Epithelial cell of proximal tubule (primary cell): Measurements from ENCODE around the gene AGBL4. TPM values are rescaled to one million over a fixed set of nuclear protein-coding genes. Genes with fewer than 3 reads are reported as not detected.
"Not testable (repeated sequence)": the region's sequence is repeated elsewhere in the genome, so short reads cannot be mapped to it uniquely, and the experiment has no call there.

ENCODE experiments used
- DNase-seq: peaks from one replicate; pipeline ENCODE4 v3.0.0-alpha.2; 2011; ENCODE audit warnings: low read depth
- H3K4me3 ChIP-seq: 2 replicates; pipeline ENCODE4 v1.5.1; 2011; ENCODE audit warnings: low read depth, mild to moderate bottlenecking, low read length
- total RNA-seq: library from RNA; depleted of rRNA; stranded (reverse); fragments of >200 nt; gene quantifications from 2 replicates; pipeline ENCODE4 v1.2.3, GENCODE V29; 2015
- TF ChIP-seq, protein P1 (sequence below): conservative IDR thresholded peaks from 2 replicates; pipeline ENCODE4 v1.5.1; 2012; ENCODE audit warnings: low read depth, mild to moderate bottlenecking, low read length

Gene AGBL4
- total RNA-seq, 1 donor from 2014 or later: not detected

DNA sequence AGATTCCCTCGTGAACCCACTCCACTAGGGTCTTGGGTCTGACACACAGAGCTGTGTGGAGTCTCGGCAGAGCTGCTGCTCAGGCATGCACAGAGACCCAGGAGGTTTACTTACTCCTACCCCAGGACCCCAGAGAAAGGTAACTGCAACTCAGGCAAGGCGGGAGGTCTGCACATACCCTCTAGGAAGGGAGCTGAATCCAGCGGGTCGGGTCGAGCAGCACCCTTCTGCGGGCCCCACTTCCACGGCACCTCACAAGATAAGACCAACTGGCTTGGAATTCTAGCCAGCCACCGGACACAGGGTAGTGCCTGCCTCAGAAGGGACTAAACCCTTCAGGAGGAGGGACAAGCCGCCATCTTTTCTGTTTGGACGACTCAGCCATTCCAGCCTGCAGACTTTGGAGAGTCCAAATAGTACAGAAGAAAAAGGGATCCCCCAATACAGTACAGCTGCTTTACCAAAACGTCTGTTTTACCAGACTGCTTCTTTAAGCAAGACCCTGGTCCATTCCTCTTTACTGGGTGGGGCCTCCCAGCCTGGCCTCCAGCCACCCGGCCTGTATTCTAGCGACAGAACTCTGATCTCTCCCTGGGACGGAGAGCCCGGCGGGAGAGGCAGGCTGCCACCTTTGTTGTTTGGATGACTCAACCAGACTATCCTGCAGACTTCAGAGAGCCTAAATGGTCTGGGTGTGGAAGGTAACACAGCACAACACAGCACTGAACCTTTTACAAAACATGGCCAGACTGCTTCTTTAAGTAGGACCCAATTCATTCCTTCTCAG lies 692.5 kb downstream of the AGBL4 start:
- DNase-seq: no peak
- H3K4me3 ChIP-seq: no peak overlapping the region
- TF ChIP-seq, protein P1, sequence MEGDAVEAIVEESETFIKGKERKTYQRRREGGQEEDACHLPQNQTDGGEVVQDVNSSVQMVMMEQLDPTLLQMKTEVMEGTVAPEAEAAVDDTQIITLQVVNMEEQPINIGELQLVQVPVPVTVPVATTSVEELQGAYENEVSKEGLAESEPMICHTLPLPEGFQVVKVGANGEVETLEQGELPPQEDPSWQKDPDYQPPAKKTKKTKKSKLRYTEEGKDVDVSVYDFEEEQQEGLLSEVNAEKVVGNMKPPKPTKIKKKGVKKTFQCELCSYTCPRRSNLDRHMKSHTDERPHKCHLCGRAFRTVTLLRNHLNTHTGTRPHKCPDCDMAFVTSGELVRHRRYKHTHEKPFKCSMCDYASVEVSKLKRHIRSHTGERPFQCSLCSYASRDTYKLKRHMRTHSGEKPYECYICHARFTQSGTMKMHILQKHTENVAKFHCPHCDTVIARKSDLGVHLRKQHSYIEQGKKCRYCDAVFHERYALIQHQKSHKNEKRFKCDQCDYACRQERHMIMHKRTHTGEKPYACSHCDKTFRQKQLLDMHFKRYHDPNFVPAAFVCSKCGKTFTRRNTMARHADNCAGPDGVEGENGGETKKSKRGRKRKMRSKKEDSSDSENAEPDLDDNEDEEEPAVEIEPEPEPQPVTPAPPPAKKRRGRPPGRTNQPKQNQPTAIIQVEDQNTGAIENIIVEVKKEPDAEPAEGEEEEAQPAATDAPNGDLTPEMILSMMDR: no peak

DNA sequence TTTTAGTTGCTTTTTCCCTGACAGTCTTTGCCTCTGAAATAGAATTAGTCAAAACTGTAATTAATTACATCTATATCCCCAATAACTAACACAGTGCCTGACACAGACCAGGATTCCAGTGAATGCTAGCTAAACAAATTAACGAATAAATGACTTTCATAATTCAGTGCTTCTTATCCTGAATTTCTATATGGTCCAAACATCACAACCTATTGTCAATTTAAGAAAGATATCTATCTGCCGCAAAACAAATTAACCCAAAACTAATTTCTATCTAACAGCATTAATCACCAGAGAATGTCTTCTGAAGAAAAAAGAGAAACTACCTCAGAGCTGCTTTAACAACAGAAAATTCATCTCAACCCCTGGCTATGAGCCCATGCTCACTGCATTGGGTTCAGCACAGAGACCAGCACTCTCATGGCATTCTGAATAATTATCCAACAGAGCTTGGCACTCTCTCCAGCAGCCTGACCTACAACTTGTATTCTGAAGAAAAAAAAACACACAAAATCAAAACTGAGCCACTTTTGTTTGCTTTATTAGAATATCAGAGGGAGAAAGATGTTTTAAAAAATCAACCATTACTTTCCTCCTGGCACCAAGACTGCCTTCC lies 699.7 kb downstream of the AGBL4 start:
- TF ChIP-seq, protein P1: no peak
- DNase-seq: no peak
- no peak overlapping the region for H3K4me3 ChIP-seq

DNA sequence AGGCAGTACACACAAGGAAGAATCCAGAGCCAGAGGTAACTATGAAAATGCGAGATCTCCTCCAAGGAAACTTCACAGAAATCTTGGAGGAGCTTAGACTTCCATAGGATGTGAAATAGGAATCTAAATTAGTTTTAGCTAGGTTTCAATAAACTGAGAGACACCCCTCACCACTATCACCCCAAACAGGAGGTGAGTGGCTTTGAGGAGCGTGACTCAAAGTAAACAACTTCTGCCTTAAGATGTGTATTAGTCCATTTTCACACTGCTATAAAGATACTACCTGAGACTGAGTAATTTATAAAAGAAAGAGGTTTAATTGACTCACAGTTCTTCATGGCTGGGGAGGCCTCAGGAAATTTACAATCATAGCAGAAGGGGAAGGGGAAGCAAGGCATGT lies 703.3 kb downstream of the AGBL4 start:
- not testable (repeated sequence) for DNase-seq

DNA sequence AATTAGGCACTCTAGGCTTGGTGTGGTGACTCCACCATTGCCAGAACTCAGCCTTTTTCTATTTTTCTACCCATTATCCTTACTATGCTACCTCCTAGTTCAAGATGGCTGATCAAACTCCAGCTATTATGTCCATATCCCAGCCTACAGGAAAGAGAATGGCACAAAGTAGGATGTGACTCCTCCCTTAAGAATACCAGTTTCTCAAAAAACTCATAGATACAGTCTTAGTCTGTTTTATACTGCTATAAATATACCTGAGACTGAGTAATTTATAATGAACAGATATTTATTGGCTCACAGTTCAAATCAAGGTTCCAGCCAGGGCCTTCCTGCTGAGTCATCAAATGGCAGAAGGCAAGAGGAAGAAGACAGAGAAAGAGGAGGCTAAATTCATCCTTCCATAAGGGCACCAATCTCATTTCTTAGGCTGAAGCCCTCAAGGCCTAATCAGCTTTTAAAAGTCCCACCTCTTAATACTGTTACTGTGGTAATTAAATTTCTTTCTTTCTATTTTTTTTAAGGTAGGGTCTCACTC lies 704.3 kb downstream of the AGBL4 start:
- no peak for DNase-seq
- TF ChIP-seq, protein P1: no peak
- no peak overlapping the region for H3K4me3 ChIP-seq

More for the DNA sequence above, 703.3 kb downstream of the AGBL4 start:
- H3K4me3 ChIP-seq: not testable (repeated sequence)

DNA sequence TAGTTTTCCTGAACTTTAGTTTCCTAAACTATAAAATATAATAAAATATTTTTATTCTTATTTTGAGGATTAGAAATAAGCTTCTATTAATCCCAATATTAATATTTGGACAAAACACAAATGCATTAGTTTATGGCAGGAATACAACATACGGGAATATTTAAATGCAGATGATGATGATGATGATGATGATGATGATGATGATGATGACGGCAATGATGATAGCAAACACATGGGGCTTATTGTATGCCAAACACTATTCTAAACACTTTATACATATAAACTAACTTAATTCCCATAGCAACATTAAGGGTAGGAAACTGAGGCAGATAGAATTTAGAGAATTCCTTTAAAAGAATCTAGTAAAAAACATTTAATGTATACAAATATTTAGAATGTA lies 705.5 kb downstream of the AGBL4 start:
- no peak for DNase-seq
- TF ChIP-seq, protein P1: no peak

DNA sequence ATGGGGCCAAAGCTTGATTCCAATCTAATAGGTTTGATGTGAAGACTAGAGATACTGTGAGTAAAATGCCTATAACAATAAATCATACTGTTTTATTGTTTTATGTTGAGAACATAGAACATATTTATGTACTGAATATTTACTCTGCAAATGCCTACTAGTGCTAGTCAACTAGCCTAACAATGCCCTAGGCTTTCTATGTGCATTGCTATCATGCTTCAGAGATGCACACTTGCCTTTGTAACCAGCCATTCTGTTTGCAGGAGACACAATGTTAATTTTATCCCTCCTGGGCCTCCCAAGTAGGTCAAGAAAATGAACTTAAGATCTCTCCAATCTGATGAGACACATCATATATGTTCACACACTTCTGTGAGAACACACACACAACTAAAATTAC lies 716.3 kb downstream of the AGBL4 start:
- DNase-seq: no peak
- TF ChIP-seq, protein P1: no peak
- no peak overlapping the region for H3K4me3 ChIP-seq

More for the DNA sequence above, 705.5 kb downstream of the AGBL4 start:
- no peak overlapping the region for H3K4me3 ChIP-seq

DNA sequence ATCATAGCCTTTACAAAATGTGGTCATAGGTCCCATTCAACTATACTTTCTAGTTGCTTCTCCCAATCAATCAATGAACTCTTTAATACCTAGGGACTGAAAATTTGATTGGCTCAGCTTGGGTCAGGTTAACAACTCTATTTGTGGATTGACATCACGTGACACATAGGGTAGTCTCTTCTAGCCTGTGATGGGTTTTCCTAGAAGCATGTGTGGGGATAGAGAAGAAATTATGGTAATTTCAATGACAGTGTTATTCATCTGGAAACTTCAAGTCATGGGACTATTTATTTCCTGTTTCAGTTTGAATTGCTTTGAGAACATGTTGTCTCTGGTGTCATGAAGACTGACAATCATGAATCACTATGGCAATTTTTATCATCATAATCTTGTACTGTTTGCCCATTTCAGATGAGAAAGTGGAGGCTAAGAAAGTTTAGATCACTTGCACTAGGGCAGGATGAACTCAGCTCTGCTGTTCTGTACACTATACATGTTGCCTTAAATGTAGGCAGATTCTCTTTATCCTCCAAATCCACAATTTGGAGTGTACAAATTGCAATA lies 717.2 kb downstream of the AGBL4 start:
- no peak for DNase-seq
- TF ChIP-seq, protein P1: no peak

DNA sequence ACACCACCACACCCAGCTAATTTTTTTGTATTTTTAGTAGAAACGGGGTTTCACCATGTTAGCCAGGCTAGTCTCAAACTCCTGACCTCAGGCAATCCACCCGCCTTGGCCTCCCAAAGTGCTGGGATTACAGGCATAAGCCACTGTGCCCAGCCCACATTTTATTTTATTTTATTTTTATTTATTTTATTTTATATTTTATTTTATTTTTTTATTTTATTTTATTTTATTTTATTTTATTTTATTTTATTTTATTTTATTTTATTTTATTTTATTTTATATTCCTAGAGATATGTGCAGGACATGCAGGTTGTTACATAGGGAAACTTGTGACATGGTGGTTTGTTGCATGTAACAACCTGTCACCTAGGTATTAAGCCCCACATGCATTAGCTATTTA lies 721.4 kb downstream of the AGBL4 start:
- DNase-seq: not testable (repeated sequence)

More for the DNA sequence above, 717.2 kb downstream of the AGBL4 start:
- H3K4me3 ChIP-seq: no peak overlapping the region

More for the DNA sequence above, 721.4 kb downstream of the AGBL4 start:
- H3K4me3 ChIP-seq: not testable (repeated sequence)
